Motor neuron (in vitro differentiated cells): ENCODE measurements around the gene BTN2A1. TPM values are rescaled to one million over a fixed set of nuclear protein-coding genes. Genes with fewer than 3 reads are reported as not detected.

Experiments used
- ATAC-seq, 8 experiments: fragments of 200-7000 bp; cut with Tn5 transposase; replicated peaks in 6 of 8; 2 replicates each; pipeline ENCODE4 v1.8.0; 2021; ENCODE audit warnings: mild to moderate bottlenecking in 8 of 8, moderate library complexity in 8 of 8
- H3K27ac ChIP-seq, 2 donors: fragments of 250-450 bp; sonication (Bioruptor Pico); 2 replicates each; pipeline ENCODE4 v1.9.0; 2021; ENCODE audit warnings: antibody characterized with exemption in 2 of 2, mild to moderate bottlenecking in 2 of 2, moderate library complexity in 1 of 2
- H3K4me1 ChIP-seq, 2 donors: fragments of 250-450 bp; sonication (Bioruptor Pico); replicated peaks in 1 of 2; 2 replicates each; pipeline ENCODE4 v1.6.1; 2021; ENCODE audit warnings: antibody characterized with exemption in 2 of 2, mild to moderate bottlenecking in 2 of 2, moderate library complexity in 1 of 2
- H3K4me3 ChIP-seq, 5 donors: fragments of 250-450 bp; sonication (Bioruptor Pico); 2 replicates each; pipeline ENCODE4 v1.9.0; 2021; ENCODE audit warnings: antibody characterized with exemption in 5 of 5, mild to moderate bottlenecking in 5 of 5, moderate library complexity in 4 of 5
- WGBS, 10 experiments: fragments of 450-650 bp; shearing (Covaris generic); methylation state at CpG; one replicate each; pipeline ENCODE4 v1.0.0; 2022; 5-methylcytosine and 5-hydroxymethylcytosine counted together
- in situ Hi-C, 9 experiments: fragments of 400-800 bp; cut with MboI; loops; one replicate each; pipeline ENCODE4 v1.15.0; 2021; ENCODE audit warnings: low sequenced_read_pairs in 9 of 9, low pct_unique_long_range_greater_than_20kb in 2 of 9; ENCODE audit not compliant: unreplicated experiment in 9 of 9
- total RNA-seq, 8 experiments: library from RNA; unstranded; fragments of 300-600 nt; gene quantifications; 2 replicates each; pipeline versions ENCODE4 v1.2.3 to v1.2.4, GENCODE V29; 2022

BTN2A1 gene
- total RNA-seq, 8 experiments from 2014 or later: 10.0 to 23.4 (median 17.6) TPM

DNA sequence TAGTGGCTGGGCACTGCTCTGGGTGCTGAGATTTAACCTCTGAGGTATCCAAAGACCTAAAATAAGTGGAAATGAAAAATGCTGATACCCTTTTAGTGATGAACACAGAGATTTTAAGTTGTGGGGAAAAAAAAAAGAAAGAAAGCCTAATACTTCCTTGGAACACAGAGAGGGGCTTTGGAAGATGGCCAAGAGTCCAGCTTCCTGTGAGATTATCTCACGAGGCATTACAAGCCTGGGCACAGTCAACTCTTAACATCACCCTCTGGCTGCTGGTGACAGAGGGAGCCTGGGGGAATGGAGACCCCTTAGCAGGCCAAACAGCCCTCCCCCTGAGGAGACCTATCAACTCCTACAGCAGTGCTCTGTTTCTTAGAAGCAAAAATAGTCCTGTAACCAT, 19.7 kb downstream of the BTN2A1 start:
- in situ Hi-C loops: no loop called here
- H3K4me3 ChIP-seq: no peak overlapping the region
- 33 to 100% (median 86%) methylated on average over 1 of the region's 1 CpG; no CpG with 5 or more reads in 3 of the 10 experiments for WGBS, 10 experiments
- no peak overlapping the region for H3K27ac ChIP-seq
- peaks cover 16 to 19% of the 10 kb centered on the region in 2 donors for H3K4me1 ChIP-seq
- no peak for ATAC-seq

DNA sequence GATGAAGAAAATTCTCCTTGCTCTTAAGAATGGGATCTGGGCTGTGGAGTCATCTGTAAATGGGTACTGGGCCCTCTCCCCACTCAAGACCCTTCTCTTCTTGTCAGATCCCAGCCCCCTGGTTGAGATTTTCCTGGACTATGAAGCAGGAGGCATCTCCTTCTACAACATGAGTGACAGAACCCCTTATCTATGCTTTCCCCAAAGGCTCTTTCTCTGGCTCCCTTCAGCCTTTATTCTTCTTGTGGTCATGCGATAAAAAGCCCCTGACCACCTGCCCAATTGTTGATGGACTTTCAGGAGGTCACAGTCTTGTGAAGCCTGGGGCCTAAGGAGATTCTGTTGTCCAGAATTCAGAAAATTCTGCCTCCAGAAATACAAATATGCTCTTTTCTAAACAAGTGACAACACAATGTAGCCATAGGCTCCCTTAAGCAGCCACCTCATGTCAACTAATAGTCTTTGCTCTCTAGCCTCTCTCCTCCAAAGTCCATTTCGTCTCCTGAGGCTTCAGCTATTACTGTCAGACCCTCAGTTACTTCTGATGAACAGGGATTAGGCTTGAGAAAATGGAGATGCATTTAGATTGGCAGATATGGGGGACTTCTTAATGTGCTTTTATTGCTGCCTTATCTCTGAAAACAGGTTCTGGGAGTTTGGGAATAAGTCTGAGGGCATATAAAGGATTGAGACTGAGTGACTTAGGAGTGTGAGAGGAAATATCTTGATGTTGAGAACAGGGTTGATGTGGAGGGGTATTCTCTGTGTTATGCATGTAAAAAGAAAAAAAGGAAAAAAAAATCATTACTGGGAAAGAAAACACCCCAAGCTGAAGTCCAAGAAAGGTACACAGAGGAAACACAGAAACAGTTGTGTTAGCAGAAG, 20.6 kb downstream of the BTN2A1 start:
- in situ Hi-C loops: no loop called here
- Histone ChIP-seq H3K4me3 (no peak overlapping the region), H3K4me1 (peaks cover 16 to 19% of the 10 kb centered on the region in 2 donors), H3K27ac (no peak overlapping the region)
- WGBS, 10 experiments: 42 to 100% (median 89%) methylated on average over 1 to 2 of the region's 2 CpGs; no CpG with 5 or more reads in 3 of the 10 experiments
- ATAC-seq: no peak

DNA sequence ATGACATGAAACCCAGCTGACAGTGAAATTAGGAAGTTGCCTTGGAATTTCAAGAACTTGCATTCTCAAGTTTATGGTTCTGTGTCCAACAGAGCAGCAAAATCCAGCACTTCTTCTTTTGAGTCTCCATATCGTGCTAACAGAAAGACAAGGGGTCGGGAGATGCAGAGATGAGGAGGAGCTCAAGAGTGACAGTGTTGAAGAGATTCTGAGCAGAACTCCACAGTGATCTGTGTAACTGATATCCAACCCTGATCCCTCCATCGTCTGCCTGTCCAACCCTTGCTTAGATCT, 21.2 kb downstream of the BTN2A1 start:
- no peak overlapping the region for H3K27ac ChIP-seq

DNA sequence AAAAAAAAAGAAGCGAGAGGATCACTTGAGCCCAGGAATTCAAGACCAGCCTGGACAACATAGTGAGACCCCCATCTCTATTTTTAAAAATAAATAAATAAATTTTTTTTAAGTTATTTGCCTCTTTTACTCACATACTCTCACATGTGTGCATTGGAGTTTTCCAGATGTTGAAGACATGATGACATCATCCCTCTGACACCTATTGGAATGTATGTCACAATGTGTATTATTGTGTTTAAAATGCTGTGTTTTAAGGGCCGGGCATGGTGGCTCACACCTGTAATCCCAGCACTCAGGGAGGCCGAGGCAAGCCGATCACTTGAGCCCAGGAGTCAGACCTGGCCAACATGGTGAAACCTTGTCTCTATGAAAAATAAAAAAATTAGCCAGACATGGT, 24.6 kb downstream of the BTN2A1 start:
- Histone ChIP-seq H3K4me1 (no peaks in the 10 kb centered on the region), H3K4me3 (no peak overlapping the region), H3K27ac (no peak overlapping the region)
- in situ Hi-C loops: no loop called here
- 54 to 100% (median 100%) methylated on average over 1 to 4 of the region's 4 CpGs; no CpG with 5 or more reads in 1 of the 10 experiments for WGBS, 10 experiments
- ATAC-seq: no peak

More for the DNA sequence above, 21.2 kb downstream of the BTN2A1 start:
- Histone ChIP-seq H3K4me1 (peaks cover 16 to 19% of the 10 kb centered on the region in 2 donors), H3K4me3 (no peak overlapping the region)
- in situ Hi-C loops: no loop called here
- whole genome bisulfite sequencing, 10 experiments: 63 to 100% (median 80%) methylated on average over 1 to 3 of the region's 3 CpGs; no CpG with 5 or more reads in 2 of the 10 experiments
- ATAC-seq: no peak

DNA sequence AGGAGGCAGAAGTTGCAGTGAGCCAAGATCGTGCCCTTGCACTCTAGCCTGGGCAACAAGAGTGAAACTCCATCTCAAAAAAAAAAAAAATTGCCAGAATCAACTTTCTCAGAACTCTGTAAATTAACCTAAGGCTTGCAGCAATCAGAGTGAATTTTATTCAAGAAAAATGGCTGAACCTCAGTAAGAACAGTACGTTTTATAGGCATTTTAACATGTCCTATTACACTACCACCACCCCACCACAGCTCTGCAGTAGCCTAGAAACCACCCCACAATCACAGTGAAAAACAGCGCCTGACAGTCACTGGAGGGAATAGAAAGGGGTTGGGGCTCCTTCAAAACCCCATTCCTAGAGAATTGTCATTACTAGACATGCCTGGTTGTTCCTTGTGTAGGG, 26.0 kb downstream of the BTN2A1 start:
- whole genome bisulfite sequencing, 10 experiments: 40 to 100% (median 96%) methylated on average over 1 to 2 of the region's 3 CpGs; no CpG with 5 or more reads in 2 of the 10 experiments
- H3K4me1 ChIP-seq: no peaks in the 10 kb centered on the region
- in situ Hi-C loops: no loop called here
- H3K27ac ChIP-seq: no peak overlapping the region
- ATAC-seq: no peak
- no peak overlapping the region for H3K4me3 ChIP-seq

DNA sequence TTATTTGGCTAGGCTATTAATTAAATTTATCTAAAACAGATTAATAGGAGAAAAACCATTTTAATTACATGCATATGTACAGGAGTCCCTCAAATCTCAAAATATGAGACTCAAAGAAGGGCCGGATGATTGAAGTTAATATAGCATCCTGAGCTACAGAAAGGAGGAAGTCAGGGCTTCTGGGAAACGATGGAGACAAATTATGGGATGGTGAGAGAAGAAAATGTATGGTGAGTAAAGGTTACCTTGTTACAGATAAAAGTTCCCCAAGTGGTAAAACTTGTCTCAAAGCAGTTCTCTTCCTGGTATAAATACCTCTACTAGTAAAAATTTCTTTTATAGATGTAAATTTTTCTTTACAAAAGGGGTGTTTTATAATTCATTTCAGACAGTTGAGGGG, 26.4 kb downstream of the BTN2A1 start:
- H3K4me3 ChIP-seq: no peak overlapping the region
- in situ Hi-C loops: no loop called here
- no peaks in the 10 kb centered on the region for H3K4me1 ChIP-seq
- no peak overlapping the region for H3K27ac ChIP-seq
- 42 to 100% (median 78%) methylated on average over 2 of the region's 2 CpGs for WGBS, 10 experiments
- no peak for ATAC-seq

DNA sequence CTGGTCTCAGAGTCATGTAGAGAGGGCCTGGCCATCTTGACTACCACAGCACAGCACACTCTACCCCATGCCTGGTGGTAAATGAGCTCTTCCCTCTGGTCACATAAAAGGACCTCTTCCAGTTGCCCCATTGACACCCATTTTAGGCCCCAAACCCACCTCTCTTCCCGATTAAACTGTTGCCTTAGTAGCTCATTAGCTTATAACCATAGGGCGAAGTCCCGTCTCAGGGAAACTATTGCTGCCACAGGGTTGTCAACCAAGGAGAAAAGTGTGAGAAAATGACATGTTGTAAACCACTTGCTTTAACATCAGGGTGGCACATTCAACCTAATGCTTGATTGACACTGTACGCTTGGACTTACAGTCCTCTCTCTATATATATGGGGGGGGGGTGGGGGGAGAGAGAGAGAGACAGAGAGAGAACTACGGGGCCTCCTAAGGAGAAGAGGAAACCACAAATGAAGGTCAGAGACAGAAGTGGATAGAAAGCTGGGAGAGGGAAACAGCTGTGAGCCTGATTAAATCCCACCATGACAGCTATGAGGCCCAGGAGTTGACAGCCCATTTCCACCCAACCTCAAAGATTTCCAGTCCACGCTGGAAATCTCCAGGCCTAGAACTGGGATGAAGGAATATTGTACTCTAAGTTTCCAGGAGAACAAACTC, 27.5 kb downstream of the BTN2A1 start:
- H3K27ac ChIP-seq: no peak overlapping the region
- no peak overlapping the region for H3K4me3 ChIP-seq
- WGBS, 10 experiments: 80 to 93% (median 87%) methylated on average over 1 to 4 of the region's 6 CpGs; no CpG with 5 or more reads in 5 of the 10 experiments
- no peaks in the 10 kb centered on the region for H3K4me1 ChIP-seq
- in situ Hi-C loops: no loop called here
- no peak for ATAC-seq

DNA sequence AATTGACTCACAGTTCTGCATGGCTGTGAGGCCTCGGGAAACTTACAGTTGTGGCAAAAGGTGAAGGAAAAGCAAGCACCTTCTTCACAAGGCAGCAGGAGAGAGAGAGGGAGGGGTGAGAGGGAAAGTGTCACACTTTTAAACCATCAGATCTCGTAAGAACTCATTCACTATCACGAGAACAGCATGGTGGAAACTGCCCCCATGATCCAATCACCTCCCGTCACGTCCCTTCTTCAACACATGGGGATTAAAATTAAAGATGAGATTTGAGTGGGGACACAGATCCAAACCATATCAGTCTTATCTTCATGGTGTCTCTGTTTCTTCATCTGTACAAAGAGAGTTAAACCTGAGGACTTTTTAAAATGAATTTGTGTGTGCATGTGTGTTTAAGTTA, 28.6 kb downstream of the BTN2A1 start:
- H3K4me3 ChIP-seq: no peak overlapping the region
- WGBS, 10 experiments: 19 to 100% (median 77%) methylated on average over 1 to 5 of the region's 5 CpGs; no CpG with 5 or more reads in 1 of the 10 experiments
- H3K27ac ChIP-seq: no peak overlapping the region
- no peaks in the 10 kb centered on the region for H3K4me1 ChIP-seq
- no peak for ATAC-seq
- in situ Hi-C loops: no loop called here

DNA sequence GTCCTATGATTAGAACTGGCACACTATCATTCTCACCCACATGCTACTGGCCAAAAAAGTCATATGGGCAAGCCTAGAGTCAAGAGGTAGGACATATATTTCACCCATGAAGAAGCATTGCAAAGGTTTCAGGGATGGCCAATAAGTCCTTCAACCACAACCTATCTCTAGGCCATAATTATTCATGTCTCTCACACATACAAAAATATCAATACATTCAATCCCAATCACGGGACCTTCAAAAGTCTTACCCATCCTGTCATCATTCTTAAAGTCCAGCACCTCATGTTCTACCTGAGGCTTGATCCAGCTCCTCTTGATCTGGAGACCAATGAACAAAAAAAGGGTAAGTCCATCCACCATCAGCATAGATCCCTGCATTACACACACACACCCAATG, 29.7 kb downstream of the BTN2A1 start:
- Histone ChIP-seq H3K27ac (no peak overlapping the region), H3K4me3 (no peak overlapping the region), H3K4me1 (no peaks in the 10 kb centered on the region)
- WGBS, 10 experiments: 75 to 100% (median 83%) methylated on average over 1 of the region's 1 CpG; no CpG with 5 or more reads in 3 of the 10 experiments
- ATAC-seq: no peak
- in situ Hi-C loops: no loop called here

DNA sequence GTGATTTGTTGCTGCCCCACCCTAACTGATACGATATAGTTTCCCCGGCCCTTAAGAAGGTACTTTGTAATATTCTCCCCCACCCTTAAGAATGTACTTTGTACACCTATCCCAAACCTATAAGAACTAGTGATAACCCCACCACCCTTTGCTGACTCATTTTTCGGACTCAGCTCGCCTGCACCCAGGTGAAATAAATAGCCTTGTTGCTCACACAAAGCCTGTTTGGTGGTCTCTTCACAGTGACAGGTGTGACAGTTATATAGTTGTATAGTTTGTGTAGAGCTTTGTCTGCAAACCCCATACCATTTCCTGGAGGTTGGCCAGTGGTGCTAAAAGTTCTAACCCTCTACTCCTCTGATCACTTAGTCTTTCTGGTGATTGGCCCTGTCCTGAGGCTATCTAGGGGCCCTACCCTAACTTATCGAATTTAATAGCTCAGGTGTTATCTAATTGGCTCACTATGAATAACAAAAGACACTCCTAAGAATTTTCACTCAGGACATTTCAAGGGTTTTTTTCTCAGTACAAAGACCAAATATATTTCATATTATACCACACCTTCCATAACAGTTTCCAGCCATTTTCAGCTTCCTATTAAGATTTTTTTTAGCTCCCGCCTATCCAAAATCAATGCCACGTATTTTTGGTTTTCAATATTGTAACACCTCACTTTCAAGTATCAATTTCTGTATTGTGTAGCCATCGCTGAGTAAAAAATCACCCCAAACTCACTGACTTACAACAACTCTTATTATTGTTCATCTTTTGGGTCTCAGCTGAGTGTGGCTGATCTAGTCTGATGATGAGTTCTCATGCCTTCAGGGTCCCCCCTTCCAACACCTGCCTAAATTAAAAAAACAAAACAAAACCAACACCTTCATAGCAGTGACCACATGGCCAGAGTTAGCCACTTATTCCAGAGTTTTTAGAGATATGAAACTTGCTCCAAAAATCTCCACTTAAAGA, 32.5 kb downstream of the BTN2A1 start:
- Histone ChIP-seq H3K4me3 (no peak overlapping the region), H3K27ac (no peak overlapping the region), H3K4me1 (no peaks in the 10 kb centered on the region)
- no peak for ATAC-seq
- WGBS, 10 experiments: 56 to 94% (median 80%) methylated on average over 1 to 6 of the region's 8 CpGs; no CpG with 5 or more reads in 1 of the 10 experiments
- in situ Hi-C loops: no loop called here

DNA sequence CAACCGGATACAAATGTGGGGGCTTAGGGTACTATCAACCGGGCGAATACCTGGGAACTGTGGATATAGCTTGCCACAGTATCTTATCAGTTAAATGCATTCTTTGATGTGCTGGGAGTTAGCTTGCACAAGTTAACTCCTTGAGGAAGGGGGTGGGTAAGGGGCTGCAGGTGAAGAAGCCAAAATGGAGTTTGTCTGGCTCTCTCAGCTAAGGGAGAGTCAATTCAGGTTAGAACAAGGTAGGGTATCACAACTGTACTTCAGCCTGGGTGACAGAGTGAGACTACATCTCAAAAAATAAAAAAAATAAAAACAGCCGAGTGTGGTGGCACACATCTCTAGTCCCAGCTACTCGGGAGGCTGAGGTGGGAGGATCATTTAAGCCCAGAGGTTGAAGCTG, 33.8 kb downstream of the BTN2A1 start:
- in situ Hi-C loops: no loop called here
- Histone ChIP-seq H3K4me3 (no peak overlapping the region), H3K4me1 (no peaks in the 10 kb centered on the region), H3K27ac (no peak overlapping the region)
- WGBS, 10 experiments: 40 to 90% (median 59%) methylated on average over 2 to 5 of the region's 5 CpGs; no CpG with 5 or more reads in 3 of the 10 experiments
- ATAC-seq: no peak

DNA sequence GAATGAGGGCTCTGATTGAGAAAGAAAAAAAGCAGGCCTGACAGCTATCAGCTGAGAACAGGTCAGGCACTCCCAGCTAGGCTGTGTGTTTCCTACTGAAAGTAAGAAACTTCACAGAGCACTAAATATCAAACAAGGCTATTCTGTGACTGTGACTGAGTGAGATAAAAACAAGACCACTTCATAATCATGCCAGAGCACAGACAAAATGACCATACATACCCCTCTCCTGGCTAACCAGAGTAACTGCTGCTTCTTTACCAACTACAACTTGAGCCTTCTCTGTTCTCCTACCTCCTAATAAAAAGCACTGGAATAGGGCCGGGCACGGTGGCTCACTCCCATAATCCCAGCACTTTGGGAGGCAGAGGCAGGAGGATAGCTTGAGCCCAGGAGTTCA, 35.5 kb downstream of the BTN2A1 start:
- 79 to 83% (median 80%) methylated on average over 1 to 2 of the region's 2 CpGs; no CpG with 5 or more reads in 7 of the 10 experiments for WGBS, 10 experiments
- H3K4me3 ChIP-seq: no peak overlapping the region
- in situ Hi-C loops: no loop called here
- H3K27ac ChIP-seq: no peak overlapping the region
- H3K4me1 ChIP-seq: no peaks in the 10 kb centered on the region
- peak in 1 of 8 experiments; percentile 58 for ATAC-seq

DNA sequence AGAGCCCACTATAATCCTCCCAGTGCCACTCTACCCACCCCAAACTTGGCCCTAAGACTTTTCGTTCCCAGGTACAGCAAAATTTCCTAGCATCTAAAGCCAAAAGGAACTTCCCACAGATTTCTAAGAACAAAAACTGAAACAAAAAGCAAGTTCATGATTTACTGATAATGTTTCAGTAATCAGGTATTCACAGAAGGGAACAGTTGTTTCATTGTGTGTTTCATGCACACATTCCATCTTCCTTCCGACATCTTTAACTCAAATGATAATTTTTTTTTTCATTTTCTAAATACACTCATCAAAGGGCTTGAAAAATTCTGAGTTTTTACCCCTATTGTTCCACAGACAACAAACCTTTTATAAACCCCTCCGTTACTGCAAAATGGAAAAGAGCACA, 36.4 kb downstream of the BTN2A1 start:
- ATAC-seq: no peak
- Histone ChIP-seq H3K4me1 (no peaks in the 10 kb centered on the region), H3K4me3 (no peak overlapping the region), H3K27ac (no peak overlapping the region)
- in situ Hi-C loops: no loop called here
- WGBS, 10 experiments: 56 to 100% (median 85%) methylated on average over 1 to 3 of the region's 3 CpGs
